ENCODE measurements around the gene TMEM164. TPM values are rescaled to one million over a fixed set of nuclear protein-coding genes. Genes with fewer than 3 reads are reported as not detected.

Gene TMEM164
- total and polyA plus RNA-seq, 10 of the 15 experiments (the other 5 are each of a cell fraction or from before 2014, with no cell fraction given), result 0.61 to 18.3 (median 7.0) TPM

GRCh38 chrX:110086916-110087484, 84.1 kb downstream of the TMEM164 start (continued):
- TF ChIP-seq MTA3 (IDR thresholded peaks at IDR 0.05; ENCODE audit: borderline replicate concordance, low read length) (no peak), ZBTB40 (IDR thresholded peaks at IDR 0.05; ENCODE audit: borderline replicate concordance) (no peak)

- no peaks in the 10 kb centered on the region for H4K20me1 ChIP-seq (ENCODE audit: control insufficient read depth, insufficient read depth)
- CTCF ChIA-PET, result interaction anchor here (0.7 to 0.9 kb wide), 2 partner anchors 59 to 164 kb away, joined by 3 read pairs; no protein-coding TSS in a partner anchor
- no peak for DNase-seq (ENCODE audit: low read depth, low spot score)
- intact Hi-C loops (cut with micrococcal nuclease; ENCODE audit: unreplicated experiment), result no loop called here
- no TSS peak for BruUV-seq (replicated peaks)
- peaks cover 9% of the 10 kb centered on the region for H3K4me1 ChIP-seq (ENCODE audit: control insufficient read depth, insufficient read depth, low read length)
- H3K27ac ChIP-seq (ENCODE audit: control insufficient read depth, insufficient read depth), result peak overlapping the region; percentile 20; the same call in 1 of the 2 replicates
- no peaks in the 10 kb centered on the region for H3K27me3 ChIP-seq (replicated peaks in 1 of 2; ENCODE audit: control insufficient read depth in 2 of 2, insufficient read depth in 2 of 2, low read length in 1 of 2)
- no peak overlapping the region for H3K9ac ChIP-seq (ENCODE audit: control insufficient read depth, insufficient read depth, low read length)
- no peaks in the 10 kb centered on the region for H3K9me3 ChIP-seq (replicated peaks; ENCODE audit: control insufficient read depth, insufficient read depth, low read length)
- H3K4me2 ChIP-seq (ENCODE audit: control insufficient read depth, insufficient read depth), result peak overlapping the region; percentile 11; the same call in 1 of the 2 replicates
- SMC1A ChIA-PET (ENCODE audit: uncharacterized antibody, unreplicated experiment), result no interaction called here
- in situ Hi-C loops (cut with MboI), result no loop called here
- WGBS (ENCODE audit: insufficient coverage, insufficient replicate concordance, low lambda C conversion rate, missing lambda C conversion rate), result 33% methylated on average over 4 of the region's 4 CpGs
- POLR2A ChIA-PET, result no interaction called here
- no peak overlapping the region for H3K4me3 ChIP-seq
- RAD21 ChIA-PET (ENCODE audit: unreplicated experiment), result no interaction called here
- ATAC-seq, result no peak
- no peaks in the 10 kb centered on the region for H3K79me2 ChIP-seq (ENCODE audit: control insufficient read depth, insufficient read depth, low read length)
- FAIRE-seq, result no peak
- no peaks in the 10 kb centered on the region for H3K36me3 ChIP-seq (ENCODE audit: control insufficient read depth in 2 of 2, insufficient read depth in 2 of 2, low read length in 1 of 2)
- no peak overlapping the region for H2AFZ ChIP-seq (ENCODE audit: control insufficient read depth, low read depth, low read length)
- TF ChIP-seq STAT1 (conservative IDR thresholded peaks at IDR 0.05), result no peak
- TF ChIP-seq CTCF (IDR thresholded peaks at IDR 0.05 in 2 of 3, conservative IDR thresholded peaks at IDR 0.05 in 1 of 3; ENCODE audit: control insufficient read depth in 2 of 3, extremely low read depth in 1 of 3, insufficient read depth in 1 of 3, low read depth in 3 of 3, low read length in 3 of 3), result no peak
- TF ChIP-seq ATF2 (IDR thresholded peaks at IDR 0.05; ENCODE audit: low read length), result no peak
- no peak for TF ChIP-seq ZBTB33 (IDR thresholded peaks at IDR 0.05)
- no peak for TF ChIP-seq ETV6 (conservative IDR thresholded peaks at IDR 0.05 in 1 of 2, IDR thresholded peaks at IDR 0.05 in 1 of 2; ENCODE audit: borderline replicate concordance in 1 of 2, low read depth in 1 of 2)
- TF ChIP-seq BMI1 (IDR thresholded peaks at IDR 0.05; ENCODE audit: borderline replicate concordance), result no peak
- no peak for TF ChIP-seq LARP7 (IDR thresholded peaks at IDR 0.05)
- no peak for TF ChIP-seq KAT2A (conservative IDR thresholded peaks at IDR 0.05; ENCODE audit: control insufficient read depth, low read depth, low read length)
These were observed 84.8 kb downstream of the TMEM164 start for GRCh38 chrX:110087485-110088356.

All from GM12878 (cell line).